GM21786 (cell line): ENCODE data around the gene IFIH1.

Experiments
- ATAC-seq: cut with Tn5 transposase; IDR thresholded peaks from one replicate; pipeline ENCODE4 v1.9.1; 2021; ENCODE audit not compliant: unreplicated experiment

IFIH1 gene

DNA sequence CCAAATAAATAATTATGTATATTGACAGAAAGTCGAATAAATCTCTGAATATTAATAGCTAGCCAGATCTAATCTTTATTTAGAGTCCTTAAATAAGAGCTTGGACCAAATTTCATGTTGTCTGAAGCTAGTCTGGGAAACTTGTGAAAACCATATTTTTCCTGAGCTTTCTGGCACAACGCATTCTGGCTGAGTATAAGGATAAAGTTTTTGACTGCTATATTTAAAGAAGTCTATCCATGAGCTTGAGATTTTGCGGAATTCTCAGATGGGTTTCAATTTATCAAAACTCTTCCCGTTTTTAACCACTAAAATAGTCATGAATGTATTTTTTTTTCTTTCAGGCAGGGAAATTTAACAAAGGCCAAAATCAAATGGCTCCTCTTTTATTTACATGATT lies 99.1 kb downstream of the IFIH1 start:
- no peak for ATAC-seq

DNA sequence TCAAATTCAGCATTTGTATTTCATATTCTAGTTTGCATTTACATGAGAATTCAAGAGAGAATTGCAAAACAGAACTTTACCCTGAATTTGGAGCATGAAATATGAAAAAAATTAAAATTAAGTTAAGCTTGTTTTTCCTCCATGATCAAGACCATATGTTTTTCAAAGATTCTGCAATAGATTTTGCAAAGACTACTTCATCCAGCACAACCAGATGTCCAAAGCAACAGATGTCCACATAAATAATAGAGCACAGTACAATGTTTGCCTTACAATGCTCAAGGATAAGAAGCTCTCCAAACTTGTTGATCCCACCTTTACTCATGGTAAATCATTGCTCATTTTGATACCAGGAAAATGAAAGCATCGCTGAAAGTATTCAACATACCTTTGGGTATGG lies 100.9 kb downstream of the IFIH1 start:
- no peak for ATAC-seq
